Transverse colon (tissue), 3 donors: ENCODE results near the gene CLSTN1.

Experiments used
- POLR2A ChIP-seq: fragments of 450-650 bp; IDR thresholded peaks from one replicate; pipeline ENCODE4 v1.6.1; 2016; ENCODE audit warnings: antibody characterized with exemption, mild to moderate bottlenecking, moderate library complexity
- TF ChIP-seq, protein P1 (sequence below), 5 experiments: fragments of 200-600 bp in 3 of 5; fragments of 450-650 bp in 2 of 5; sonication (generic) in 3 of 5; IDR thresholded peaks; 1 replicate in 2 of 5; 2 replicates in 3 of 5; pipeline ENCODE4 v1.5.1; 2016 to 2017; ENCODE audit warnings: antibody characterized with exemption in 5 of 5, inconsistent platforms in 3 of 5, mild to moderate bottlenecking in 2 of 5, moderate library complexity in 1 of 5

DNA sequence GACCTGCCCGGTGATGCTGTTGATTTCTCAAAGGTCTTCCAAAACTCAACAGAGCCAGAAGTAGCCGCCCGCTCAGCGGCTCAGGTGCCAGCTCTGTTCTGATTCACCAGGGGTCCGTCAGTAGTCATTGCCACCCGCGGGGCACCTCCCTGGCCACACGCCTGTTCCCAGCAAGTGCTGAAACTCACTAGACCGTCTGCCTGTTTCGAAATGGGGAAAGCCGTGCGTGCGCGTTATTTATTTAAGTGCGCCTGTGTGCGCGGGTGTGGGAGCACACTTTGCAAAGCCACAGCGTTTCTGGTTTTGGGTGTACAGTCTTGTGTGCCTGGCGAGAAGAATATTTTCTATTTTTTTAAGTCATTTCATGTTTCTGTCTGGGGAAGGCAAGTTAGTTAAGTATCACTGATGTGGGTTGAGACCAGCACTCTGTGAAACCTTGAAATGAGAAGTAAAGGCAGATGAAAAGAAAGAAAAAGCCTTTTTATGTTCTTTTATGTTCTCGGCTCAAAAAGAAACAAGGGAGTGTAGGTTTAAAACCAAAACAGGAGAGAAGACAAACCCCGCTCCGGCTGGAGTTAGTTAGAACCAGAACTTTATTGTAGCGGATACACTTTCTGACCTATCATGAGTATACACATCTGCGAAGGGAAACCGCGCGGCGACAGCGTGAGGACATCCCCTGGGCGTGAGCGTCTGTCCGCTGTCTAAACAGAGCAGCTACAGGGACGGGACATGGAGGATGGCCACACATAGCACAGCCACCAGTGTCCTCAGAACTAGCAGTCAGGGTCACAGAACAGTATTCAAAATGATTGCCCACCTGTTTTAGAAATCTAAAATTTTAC is 95.1 kb downstream of the CLSTN1 start:
- TF ChIP-seq, protein P1, sequence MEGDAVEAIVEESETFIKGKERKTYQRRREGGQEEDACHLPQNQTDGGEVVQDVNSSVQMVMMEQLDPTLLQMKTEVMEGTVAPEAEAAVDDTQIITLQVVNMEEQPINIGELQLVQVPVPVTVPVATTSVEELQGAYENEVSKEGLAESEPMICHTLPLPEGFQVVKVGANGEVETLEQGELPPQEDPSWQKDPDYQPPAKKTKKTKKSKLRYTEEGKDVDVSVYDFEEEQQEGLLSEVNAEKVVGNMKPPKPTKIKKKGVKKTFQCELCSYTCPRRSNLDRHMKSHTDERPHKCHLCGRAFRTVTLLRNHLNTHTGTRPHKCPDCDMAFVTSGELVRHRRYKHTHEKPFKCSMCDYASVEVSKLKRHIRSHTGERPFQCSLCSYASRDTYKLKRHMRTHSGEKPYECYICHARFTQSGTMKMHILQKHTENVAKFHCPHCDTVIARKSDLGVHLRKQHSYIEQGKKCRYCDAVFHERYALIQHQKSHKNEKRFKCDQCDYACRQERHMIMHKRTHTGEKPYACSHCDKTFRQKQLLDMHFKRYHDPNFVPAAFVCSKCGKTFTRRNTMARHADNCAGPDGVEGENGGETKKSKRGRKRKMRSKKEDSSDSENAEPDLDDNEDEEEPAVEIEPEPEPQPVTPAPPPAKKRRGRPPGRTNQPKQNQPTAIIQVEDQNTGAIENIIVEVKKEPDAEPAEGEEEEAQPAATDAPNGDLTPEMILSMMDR (IDR thresholded peaks at IDR 0.05), result no peak
- no peak for TF ChIP-seq POLR2A
